GM12801 (cell line): ENCODE results near the gene LIPN.

Experiments
- TF ChIP-seq, protein P1 (sequence below): IDR thresholded peaks from one replicate; pipeline ENCODE4 v1.5.1; 2011; ENCODE audit warnings: control low read depth; ENCODE audit not compliant: insufficient read length; ENCODE audit errors: extremely low read depth

The LIPN gene

GRCh38 chr10:88800152-88801125 lies 40.6 kb downstream of the LIPN start:
- TF ChIP-seq, protein P1, sequence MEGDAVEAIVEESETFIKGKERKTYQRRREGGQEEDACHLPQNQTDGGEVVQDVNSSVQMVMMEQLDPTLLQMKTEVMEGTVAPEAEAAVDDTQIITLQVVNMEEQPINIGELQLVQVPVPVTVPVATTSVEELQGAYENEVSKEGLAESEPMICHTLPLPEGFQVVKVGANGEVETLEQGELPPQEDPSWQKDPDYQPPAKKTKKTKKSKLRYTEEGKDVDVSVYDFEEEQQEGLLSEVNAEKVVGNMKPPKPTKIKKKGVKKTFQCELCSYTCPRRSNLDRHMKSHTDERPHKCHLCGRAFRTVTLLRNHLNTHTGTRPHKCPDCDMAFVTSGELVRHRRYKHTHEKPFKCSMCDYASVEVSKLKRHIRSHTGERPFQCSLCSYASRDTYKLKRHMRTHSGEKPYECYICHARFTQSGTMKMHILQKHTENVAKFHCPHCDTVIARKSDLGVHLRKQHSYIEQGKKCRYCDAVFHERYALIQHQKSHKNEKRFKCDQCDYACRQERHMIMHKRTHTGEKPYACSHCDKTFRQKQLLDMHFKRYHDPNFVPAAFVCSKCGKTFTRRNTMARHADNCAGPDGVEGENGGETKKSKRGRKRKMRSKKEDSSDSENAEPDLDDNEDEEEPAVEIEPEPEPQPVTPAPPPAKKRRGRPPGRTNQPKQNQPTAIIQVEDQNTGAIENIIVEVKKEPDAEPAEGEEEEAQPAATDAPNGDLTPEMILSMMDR: no peak

DNA sequence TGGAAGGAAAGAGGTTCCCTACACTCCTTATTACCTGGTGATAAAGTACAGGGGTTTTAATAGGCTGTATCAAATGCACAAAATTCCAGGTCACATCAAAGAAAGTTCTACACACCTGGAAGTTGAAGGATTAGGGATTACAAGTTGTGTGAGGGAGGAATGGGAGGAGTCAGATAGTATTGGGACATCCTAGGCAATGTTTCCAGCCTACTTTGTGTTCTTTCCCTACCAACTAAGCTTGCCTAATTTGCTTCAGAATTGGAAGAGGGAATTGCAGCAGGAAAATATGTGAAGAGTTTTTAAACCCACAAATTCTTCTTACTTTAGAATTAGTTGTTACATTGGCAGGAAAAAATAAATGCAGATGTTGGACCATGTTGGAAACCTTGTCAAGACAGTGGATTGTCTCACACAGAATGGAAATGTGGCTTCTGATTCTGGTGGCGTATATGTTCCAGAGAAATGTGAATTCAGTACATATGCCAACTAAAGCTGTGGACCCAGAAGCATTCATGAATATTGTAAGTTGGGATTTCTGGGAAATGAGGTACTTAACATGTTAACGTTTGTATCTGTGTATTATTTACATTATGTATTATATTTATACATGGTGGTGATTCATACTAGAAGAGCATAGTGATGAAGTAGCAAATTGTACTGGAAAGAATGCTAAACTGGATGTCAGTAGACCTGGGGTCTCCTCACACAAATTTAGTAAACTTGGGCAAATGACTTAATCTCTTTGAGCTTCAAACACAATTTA lies 42.9 kb downstream of the LIPN start, which contains the start of gene LIPM:
Gene LIPM, plus strand, starts transcription at position 208 of the 763 bp plus-strand sequence. Its CDS starts 167 bp downstream, at position 375.
- TF ChIP-seq, protein P1: no peak

DNA sequence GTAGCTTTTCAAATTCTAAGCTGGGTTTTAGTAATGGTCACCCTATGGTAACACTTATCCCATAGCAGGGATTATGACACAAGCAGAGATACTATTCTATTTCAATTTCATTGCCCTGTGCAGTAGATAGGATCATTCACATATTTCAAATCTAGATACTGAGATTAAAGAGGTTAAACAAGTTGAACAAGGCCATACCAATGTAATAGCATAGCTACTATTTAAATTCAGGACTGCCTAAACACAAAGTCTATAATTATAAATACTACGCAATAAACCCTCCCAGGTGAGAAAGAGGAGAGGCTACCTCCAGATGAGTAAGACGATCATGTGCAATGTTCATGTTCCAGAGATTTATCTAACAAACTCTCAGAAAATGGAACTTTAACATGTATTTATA lies 43.8 kb downstream of the LIPN start:
- TF ChIP-seq, protein P1: no peak

DNA sequence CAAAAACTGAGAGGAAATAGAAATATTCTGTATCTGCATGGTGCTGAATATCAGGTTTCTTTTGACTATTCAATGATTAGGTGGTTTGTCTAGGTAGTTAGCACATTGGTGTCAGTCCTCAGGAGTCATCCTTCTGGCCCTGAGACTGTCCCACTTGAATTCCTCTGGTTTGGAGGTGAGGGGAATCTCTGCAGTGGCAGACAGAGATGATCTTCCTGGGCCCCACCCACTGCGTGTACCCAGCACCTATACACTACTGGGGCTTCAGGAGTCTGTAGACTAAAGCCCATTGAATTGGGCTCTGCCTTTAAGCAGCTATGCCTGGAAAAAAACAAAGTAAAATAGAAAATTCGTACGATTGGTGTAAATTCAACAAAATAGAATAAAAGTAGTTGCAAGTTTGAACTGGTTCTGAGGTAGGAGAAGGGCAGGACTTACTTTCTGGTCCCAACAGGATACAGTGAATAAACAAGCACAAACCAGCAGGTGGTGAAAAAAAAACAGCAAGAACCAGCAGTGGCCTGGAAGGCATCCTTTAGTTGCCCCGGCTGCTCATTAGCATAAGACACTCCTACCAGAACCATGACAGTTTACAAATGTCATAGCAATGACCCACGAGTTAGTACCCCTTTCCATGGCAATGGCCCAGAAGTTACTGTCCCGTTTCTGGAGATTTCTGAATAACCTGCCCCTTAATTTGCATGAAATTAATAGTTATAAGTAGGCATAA lies 44.4 kb downstream of the LIPN start:
- TF ChIP-seq, protein P1: no peak

GRCh38 chr10:88805361-88805760 lies 45.5 kb downstream of the LIPN start:
- TF ChIP-seq, protein P1: no peak

DNA sequence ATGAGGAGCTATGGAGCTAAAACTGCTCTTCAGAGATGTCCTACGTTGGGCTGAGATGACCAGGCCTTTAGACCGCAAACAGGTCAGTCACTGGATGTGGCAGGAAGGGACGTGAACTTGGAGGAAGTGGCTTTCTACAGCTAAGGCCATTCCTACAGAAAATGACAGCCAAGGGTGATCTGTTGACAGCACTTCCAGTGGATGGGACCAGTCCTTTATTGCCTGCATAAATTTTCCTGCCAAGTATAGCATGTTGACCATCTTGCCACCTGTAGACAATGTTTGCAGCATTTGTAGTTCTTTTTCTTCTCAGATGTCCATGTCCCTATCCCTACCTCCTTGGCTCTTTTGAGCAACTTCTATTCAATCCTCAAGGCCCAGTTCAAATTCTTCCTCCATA lies 46.1 kb downstream of the LIPN start:
- TF ChIP-seq, protein P1: no peak

DNA sequence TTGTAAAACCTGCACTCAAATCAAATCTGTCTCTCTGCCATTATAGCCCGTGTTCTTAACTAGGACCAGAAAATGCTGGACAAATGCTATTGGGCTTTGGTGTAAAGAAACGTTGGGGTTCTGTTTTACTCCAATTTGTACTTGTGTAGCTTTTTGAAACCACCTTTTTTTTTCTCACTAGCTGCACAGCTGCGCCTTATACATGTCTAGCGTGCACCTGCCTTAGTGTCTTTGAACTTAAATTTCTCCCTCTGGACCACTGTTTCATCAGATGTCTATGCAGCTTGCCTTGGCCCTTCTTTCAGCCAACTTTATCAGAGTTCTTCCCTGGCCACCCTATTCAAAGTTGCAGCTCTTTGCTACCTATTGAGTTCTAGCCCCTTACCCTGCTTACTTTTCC lies 49.8 kb downstream of the LIPN start:
- TF ChIP-seq, protein P1: no peak
